Peyer's patch (tissue), 4 donors: ENCODE results near the gene BAZ1B. TPM values are rescaled to one million over a fixed set of nuclear protein-coding genes. Genes with fewer than 3 reads are reported as not detected.
"Not testable (repeated sequence)": the region's sequence is repeated elsewhere in the genome, so short reads cannot be mapped to it uniquely, and the experiment has no call there.

Experiments used
- DNase-seq, 3 donors: peaks; one replicate each; pipeline ENCODE4 v3.0.0-alpha.2; 2017 to 2019
- H3K27ac ChIP-seq, 4 donors: fragments of 200-600 bp; sonication (generic); one replicate each; pipeline ENCODE4 v1.5.1; 2016 to 2019
- H3K27me3 ChIP-seq, 2 donors: fragments of 200-600 bp; sonication (generic); one replicate each; pipeline ENCODE4 v1.5.1; 2019
- H3K36me3 ChIP-seq, 3 donors: fragments of 200-600 bp; sonication (generic); one replicate each; pipeline ENCODE4 v1.5.1; 2016 to 2019
- H3K4me1 ChIP-seq, 4 donors: fragments of 200-600 bp; sonication (generic); one replicate each; pipeline ENCODE4 v1.5.1; 2016 to 2019
- H3K4me3 ChIP-seq, 4 donors: fragments of 200-600 bp; sonication (generic); 1 replicate in 3 of 4; 2 replicates in 1 of 4; pipeline ENCODE4 v1.5.1; 2016 to 2019; ENCODE audit warnings: mild to moderate bottlenecking in 1 of 4
- H3K9me3 ChIP-seq, 4 donors: fragments of 200-600 bp; sonication (generic); one replicate each; pipeline ENCODE4 v1.5.1; 2016 to 2019; ENCODE audit warnings: mild to moderate bottlenecking in 1 of 4
- POLR2A ChIP-seq, 2 donors: fragments of 450-650 bp; IDR thresholded peaks; one replicate each; pipeline ENCODE4 v1.5.1; 2017; ENCODE audit warnings: antibody characterized with exemption in 2 of 2, mild to moderate bottlenecking in 2 of 2, moderate library complexity in 2 of 2
- total RNA-seq, 4 donors: library from RNA; depleted of rRNA; stranded (reverse); fragments of >200 nt; gene quantifications; one replicate each; pipeline ENCODE4 v1.1.0, GENCODE V29; 2016
- TF ChIP-seq, protein P1 (sequence below), 6 experiments: fragments of 450-650 bp in 4 of 6; fragments of 200-600 bp in 2 of 6; sonication (generic) in 1 of 6; IDR thresholded peaks; one replicate each; pipeline ENCODE4 v1.5.1; 2017 to 2019; ENCODE audit warnings: antibody characterized with exemption in 6 of 6, mild to moderate bottlenecking in 3 of 6, moderate library complexity in 1 of 6

The BAZ1B gene
- total RNA-seq, 4 donors from 2014 or later = 38.6 to 162 (median 52.6) TPM

DNA sequence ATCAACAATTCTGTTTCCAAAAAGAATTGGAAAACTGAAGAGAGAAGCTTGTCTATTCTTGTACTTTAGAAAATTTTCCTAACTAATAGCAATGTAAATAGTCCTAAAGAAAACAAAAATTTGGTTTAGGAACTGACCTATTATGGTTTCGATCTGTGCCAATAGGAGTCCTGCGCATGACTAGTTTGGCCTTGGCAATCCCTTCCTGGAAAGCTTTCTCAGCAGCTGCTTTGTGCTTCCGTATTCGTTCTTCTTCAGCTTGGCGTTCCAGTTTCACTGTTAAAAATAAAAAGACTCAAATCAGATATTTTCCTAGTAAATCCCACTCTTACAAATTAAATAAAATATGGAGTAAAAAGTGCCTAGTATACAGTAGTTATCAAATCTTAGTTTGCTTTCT, 51.9 kb downstream of the BAZ1B start:
- no peak for DNase-seq
- H3K9me3 ChIP-seq = no peaks in the 10 kb centered on the region
- H3K4me1 ChIP-seq = no peaks in the 10 kb centered on the region
- no peaks in the 10 kb centered on the region for H3K27me3 ChIP-seq
- no peak overlapping the region for H3K4me3 ChIP-seq
- TF ChIP-seq, protein P1, sequence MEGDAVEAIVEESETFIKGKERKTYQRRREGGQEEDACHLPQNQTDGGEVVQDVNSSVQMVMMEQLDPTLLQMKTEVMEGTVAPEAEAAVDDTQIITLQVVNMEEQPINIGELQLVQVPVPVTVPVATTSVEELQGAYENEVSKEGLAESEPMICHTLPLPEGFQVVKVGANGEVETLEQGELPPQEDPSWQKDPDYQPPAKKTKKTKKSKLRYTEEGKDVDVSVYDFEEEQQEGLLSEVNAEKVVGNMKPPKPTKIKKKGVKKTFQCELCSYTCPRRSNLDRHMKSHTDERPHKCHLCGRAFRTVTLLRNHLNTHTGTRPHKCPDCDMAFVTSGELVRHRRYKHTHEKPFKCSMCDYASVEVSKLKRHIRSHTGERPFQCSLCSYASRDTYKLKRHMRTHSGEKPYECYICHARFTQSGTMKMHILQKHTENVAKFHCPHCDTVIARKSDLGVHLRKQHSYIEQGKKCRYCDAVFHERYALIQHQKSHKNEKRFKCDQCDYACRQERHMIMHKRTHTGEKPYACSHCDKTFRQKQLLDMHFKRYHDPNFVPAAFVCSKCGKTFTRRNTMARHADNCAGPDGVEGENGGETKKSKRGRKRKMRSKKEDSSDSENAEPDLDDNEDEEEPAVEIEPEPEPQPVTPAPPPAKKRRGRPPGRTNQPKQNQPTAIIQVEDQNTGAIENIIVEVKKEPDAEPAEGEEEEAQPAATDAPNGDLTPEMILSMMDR (IDR thresholded peaks at IDR 0.05) = no peak
- no peak for TF ChIP-seq POLR2A (IDR thresholded peaks at IDR 0.05)
- peaks cover 0 to 81% (median 0%) of the 10 kb centered on the region in 3 donors for H3K36me3 ChIP-seq
- no peak overlapping the region for H3K27ac ChIP-seq

DNA sequence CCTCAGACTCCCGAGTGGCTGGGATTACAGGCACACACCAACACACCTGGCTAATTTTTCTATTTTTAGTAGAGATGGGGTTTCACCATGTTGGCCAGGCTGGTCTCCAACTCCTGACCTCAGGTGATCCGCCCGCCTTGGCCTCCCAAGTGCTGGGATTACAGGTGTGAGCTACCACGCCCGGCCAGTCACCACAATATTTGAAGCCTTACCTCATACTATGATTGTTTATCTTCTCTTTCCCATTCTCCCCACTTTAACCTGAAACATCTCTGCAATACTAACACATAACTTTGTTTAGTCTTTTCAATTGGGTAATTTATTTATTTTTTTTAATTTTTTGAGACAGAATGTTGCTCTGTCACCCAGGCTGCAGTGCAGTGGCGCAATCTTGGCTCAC, 55.0 kb downstream of the BAZ1B start:
- H3K4me3 ChIP-seq, H3K27ac ChIP-seq, H3K4me1 ChIP-seq, DNase-seq, H3K9me3 ChIP-seq, H3K27me3 ChIP-seq: not testable (repeated sequence)
- peaks cover 0 to 90% (median 0%) of the 10 kb centered on the region in 3 donors for H3K36me3 ChIP-seq

DNA sequence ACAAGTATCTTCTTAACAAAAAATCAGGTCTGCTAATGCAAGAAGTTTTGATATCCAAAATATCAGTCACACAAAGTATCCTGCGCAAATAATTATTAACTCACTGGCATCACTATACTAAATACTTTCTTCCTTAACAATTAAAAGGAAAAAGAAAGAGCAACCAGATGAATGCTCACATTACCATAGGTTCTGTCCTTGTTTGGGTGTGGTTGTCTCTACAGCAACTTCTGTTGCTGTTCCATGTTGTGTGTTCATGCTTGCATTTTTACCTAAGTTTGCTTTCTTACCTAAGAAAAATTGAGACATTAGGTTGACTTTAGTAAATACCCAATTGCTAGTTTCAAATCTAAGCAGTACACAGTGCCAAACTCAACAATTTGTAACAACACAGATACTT, 56.0 kb downstream of the BAZ1B start:
- Histone ChIP-seq H3K9me3 (no peaks in the 10 kb centered on the region), H3K27ac (no peak overlapping the region), H3K4me3 (no peak overlapping the region), H3K27me3 (no peaks in the 10 kb centered on the region), H3K36me3 (peaks cover 0 to 99% (median 0%) of the 10 kb centered on the region in 3 donors), H3K4me1 (no peaks in the 10 kb centered on the region)
- no peak for DNase-seq
- no peak for TF ChIP-seq POLR2A (IDR thresholded peaks at IDR 0.05)
- TF ChIP-seq, protein P1 (IDR thresholded peaks at IDR 0.05) = no peak

DNA sequence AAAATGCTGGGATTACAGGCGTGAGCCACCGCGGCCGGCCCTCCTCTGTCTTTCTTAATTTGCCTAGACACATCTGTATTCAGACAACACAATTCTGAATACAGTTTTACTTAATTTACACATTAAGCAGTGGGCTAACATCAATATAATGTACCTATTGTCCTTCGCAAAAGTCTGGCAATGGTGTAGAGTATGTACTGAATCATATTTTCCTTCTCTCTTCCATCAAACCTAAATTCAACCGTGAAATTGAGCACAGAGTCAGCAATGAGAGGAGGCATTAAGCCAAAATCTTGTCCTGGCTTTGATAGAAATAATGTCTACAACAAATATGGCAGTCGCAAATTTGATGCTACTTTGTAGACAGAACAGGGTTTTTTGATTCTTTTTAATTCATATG, 58.1 kb downstream of the BAZ1B start:
- Histone ChIP-seq H3K27ac (no peak overlapping the region), H3K9me3 (no peaks in the 10 kb centered on the region), H3K27me3 (no peaks in the 10 kb centered on the region), H3K4me1 (no peaks in the 10 kb centered on the region), H3K4me3 (no peak overlapping the region), H3K36me3 (peaks cover 0 to 100% (median 0%) of the 10 kb centered on the region in 3 donors)
- TF ChIP-seq, protein P1 (IDR thresholded peaks at IDR 0.05) = no peak
- TF ChIP-seq POLR2A (IDR thresholded peaks at IDR 0.05) = no peak
- no peak for DNase-seq

DNA sequence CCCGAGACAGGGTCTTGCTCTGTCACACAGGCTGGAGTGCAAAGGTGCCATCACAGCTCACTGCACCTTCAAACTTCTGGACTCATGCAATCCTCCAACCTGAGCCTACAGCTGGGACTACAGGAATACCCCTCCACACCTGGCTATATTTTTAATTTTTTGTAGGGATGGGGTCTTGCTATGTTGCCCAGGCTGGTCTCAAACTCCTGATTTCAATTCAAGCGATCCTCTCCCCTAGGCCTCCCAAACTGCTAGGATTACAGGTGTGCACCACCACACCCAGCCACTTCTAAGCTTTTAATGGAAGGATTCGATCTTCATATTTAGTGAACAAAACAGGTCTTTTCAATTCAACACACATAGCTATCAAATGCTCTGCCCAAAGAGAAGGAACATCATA, 58.8 kb downstream of the BAZ1B start:
- no peak overlapping the region for H3K4me3 ChIP-seq
- no peaks in the 10 kb centered on the region for H3K27me3 ChIP-seq
- no peaks in the 10 kb centered on the region for H3K9me3 ChIP-seq
- no peak for DNase-seq
- H3K4me1 ChIP-seq = no peaks in the 10 kb centered on the region
- TF ChIP-seq, protein P1 (IDR thresholded peaks at IDR 0.05) = no peak
- TF ChIP-seq POLR2A (IDR thresholded peaks at IDR 0.05) = no peak
- H3K27ac ChIP-seq = no peak overlapping the region
- peaks cover 0 to 100% (median 0%) of the 10 kb centered on the region in 3 donors for H3K36me3 ChIP-seq

DNA sequence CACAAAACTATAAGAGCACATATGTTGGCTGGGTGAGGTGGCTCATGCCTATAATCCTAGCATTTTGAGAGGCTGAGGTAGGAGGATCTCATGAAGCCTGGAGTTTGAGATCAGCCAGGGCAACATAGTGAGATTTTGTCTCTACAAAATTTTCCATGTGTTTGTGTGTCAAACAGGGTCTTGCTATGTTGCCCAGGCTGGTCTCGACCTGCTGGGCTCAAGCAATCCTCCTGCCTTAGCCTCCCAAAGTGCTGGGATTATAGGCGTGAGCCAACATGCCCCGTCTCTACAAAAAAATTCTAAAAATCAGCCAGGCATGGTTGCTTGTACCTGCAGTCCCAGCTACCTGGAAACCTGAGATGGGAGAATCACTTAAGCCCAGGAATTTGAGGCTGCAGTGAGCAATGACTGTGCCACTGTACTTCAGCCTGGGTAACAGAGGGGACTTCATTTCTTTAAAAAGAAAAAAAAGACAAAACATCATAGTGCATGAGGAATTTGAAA, 60.3 kb downstream of the BAZ1B start:
- TF ChIP-seq POLR2A (IDR thresholded peaks at IDR 0.05) = no peak
- TF ChIP-seq, protein P1 (IDR thresholded peaks at IDR 0.05) = no peak
- Histone ChIP-seq H3K4me1 (no peaks in the 10 kb centered on the region), H3K9me3 (no peaks in the 10 kb centered on the region), H3K27ac (no peak overlapping the region), H3K36me3 (peaks cover 0 to 100% (median 0%) of the 10 kb centered on the region in 3 donors), H3K4me3 (no peak overlapping the region), H3K27me3 (no peaks in the 10 kb centered on the region)
- no peak for DNase-seq
